NCI-H1105 treated with DMSO at 0.1 percent for 48 hours (cell line): Measurements from ENCODE around the gene NFKBIL1.
A peak's percentile ranks its signal among the peaks of the same experiment; 100 is the strongest.
"Not testable (repeated sequence)": the region's sequence is repeated elsewhere in the genome, so short reads cannot be mapped to it uniquely, and the experiment has no call there.

Source experiments
- DNase-seq: peaks from one replicate; lab custom pipeline; 2025; lab: John Stamatoyannopoulos, UW

NFKBIL1 gene

GRCh38 chr6:31580807-31581433 is 33.5 kb downstream of the NFKBIL1 start:
- peak; percentile 67 for DNase-seq

GRCh38 chr6:31581434-31582229 is 34.2 kb downstream of the NFKBIL1 start:
- DNase-seq = no peak

DNA sequence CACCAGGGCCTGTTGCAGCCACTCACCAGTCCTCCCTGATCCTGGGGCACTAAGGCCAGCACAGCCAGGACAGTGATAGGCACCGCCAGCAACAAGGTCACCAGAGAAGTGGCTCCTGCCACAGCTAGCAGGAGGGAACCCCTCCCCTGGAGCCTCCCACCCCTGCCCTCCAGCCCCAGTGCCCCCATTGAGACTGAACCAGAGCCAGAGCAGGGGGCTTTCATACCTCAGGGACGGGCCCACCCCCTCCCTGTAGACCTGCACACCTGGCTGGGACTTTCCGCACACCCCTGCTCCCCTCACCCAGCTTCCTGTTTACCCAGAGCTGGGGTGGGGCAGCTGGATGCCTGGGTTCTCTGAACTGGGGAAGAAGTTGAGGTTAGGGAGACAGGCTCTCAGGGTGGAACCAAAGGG is 34.8 kb downstream of the NFKBIL1 start, which contains the start of gene LTB:
TSS of gene LTB (minus strand) at position 195 of the 414 bp plus-strand sequence. CDS start at position 188, 7 bp downstream.
- no peak for DNase-seq

GRCh38 chr6:31585491-31585890 is 38.1 kb downstream of the NFKBIL1 start:
- no peak for DNase-seq

- DNase-seq = no peak
These were observed 38.6 kb downstream of the NFKBIL1 start, which contains the start of gene LST1 for GRCh38 chr6:31586008-31586407. Gene LST1 (plus strand): TSS chr6:31586277. CDS start chr6:31587300, 1,023 bp downstream.

DNA sequence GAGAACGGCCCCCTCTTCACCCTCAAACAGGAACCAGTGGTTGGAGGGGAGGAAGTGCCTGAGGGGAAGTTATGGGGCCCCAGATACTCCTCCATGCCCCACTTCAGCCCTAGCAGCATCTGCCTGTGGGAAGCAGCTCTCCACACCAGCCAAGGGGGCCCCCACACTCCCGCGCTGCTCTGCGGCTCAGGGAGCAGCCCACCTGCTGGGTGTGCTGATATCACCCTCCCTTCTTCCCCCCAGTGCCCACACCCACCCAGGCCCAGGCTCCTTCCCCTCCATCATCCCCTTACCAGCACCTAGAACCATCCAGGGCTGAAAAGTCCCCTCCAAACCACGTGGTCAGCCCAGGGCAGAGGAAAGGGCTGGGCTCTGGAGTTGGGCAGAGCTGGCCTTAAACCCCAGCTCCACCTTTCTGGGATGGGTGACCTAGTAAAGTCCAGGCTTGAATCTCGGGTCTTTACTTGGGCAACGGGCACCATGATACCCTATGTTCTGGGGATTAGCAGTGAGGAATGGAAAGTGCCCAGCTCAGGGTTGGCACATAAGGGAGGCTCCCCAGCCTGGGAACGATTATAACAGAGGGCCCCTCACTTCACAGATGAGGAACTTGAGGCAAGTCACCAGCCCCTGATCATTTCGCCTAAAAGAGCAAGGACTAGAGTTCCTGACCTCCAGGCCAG is 39.3 kb downstream of the NFKBIL1 start:
- no peak for DNase-seq

- no peak for DNase-seq
These were observed 40.7 kb downstream of the NFKBIL1 start for GRCh38 chr6:31587791-31588777.

DNA sequence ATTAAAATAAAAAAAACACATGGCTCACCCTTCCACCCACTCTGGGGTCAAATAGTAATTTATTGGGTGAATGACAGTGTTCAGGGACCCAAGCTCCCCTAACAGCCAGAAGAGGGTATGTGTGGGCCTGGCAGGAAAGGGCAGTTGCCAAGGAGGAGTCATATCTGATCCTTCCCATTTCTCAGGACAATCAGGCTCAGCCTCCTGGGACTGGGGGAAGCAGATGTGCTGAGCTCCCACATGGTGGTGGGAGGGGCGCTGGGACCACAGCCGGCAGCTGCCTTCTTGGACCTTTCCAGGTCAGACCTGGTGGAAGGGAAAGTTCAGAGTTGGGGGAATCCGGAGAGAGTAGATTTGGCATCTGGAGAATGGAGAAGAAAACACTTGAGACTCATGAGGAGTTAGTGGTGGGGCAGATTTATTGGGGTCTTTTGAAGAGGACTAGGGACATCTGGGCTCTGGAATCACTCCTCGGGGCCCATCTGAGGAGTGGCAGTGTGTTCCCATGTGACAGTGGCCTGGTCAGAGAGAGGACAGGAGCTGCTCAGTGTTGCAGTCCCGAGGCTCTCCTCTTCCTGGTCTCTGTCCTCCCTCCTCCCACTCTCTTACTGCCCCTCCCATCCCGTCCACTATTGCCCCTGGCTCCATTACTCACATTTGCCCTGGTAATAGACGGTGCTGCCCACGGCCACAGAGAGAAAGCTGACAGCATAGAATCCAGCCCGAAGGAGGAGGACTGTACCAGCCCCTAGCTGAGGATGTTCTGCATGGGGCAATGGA is 41.7 kb downstream of the NFKBIL1 start:
- DNase-seq = no peak

DNA sequence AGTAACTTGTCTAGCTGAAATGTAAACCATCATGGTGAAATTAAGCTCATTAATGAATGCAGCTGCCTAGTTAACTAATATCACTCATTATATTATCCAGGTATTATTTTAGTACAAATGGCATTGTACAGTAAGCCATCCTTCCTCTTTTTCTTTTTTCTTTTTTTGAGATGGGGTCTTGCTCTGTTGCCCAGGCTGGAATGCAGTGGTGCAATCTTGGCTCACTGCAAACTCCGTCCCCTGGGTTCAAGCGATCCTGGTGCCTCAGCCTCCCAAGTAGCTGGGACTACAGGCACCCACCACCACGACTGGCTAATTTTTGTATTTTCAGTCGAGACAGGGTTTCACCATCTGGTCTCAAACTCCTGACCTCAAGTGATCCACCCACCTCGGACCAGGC is 43.3 kb downstream of the NFKBIL1 start:
- DNase-seq = not testable (repeated sequence)

- DNase-seq = no peak
These were observed 45.0 kb downstream of the NFKBIL1 start for GRCh38 chr6:31592396-31592771.

- peak; percentile 37 for DNase-seq
These were observed 49.6 kb downstream of the NFKBIL1 start for GRCh38 chr6:31597006-31597405.

GRCh38 chr6:31607317-31607716 is 59.9 kb downstream of the NFKBIL1 start:
- no peak for DNase-seq
